ENCODE data around the gene GMPS. TPM values are rescaled to one million over a fixed set of nuclear protein-coding genes. Genes with fewer than 3 reads are reported as not detected.

Gene GMPS
- total and polyA plus RNA-seq, 2 of the 8 experiments (the other 6 are each of a cell fraction or from before 2014, with no cell fraction given): 57.7 to 175 TPM

GRCh38 chr3:155921486-155921885 lies 51.0 kb downstream of the GMPS start:
- Histone ChIP-seq H3K14ac (ENCODE audit: insufficient read length) (no peak overlapping the region), H2BK12ac (ENCODE audit: low read depth, low read length) (no peak overlapping the region), H3K4me3 (ENCODE audit: extremely low read depth in 1 of 4, insufficient read depth in 2 of 4, low read depth in 3 of 4, low read length in 4 of 4) (no peak overlapping the region), H3K27ac (ENCODE audit: low read depth, low read length) (no peak overlapping the region), H2BK5ac (ENCODE audit: low read depth, low read length) (no peak overlapping the region), H3K23me2 (ENCODE audit: low read depth, low read length) (no peaks in the 10 kb centered on the region), H3K79me1 (ENCODE audit: low read depth, low read length) (no peaks in the 10 kb centered on the region), H4K5ac (ENCODE audit: insufficient read length, low read depth, low read length) (no peak overlapping the region), H3K4me2 (ENCODE audit: insufficient read depth in 1 of 2, low read depth in 2 of 2, low read length in 2 of 2) (no peak overlapping the region), H3K18ac (ENCODE audit: extremely low read depth, low read length) (no peak overlapping the region), H2BK20ac (ENCODE audit: low read length) (no peak overlapping the region), H4K91ac (replicated peaks; ENCODE audit: insufficient read length, low read length) (no peak overlapping the region), H4K8ac (ENCODE audit: extremely low read depth, insufficient read depth, low read length) (no peak overlapping the region), H3K4me1 (replicated peaks in 1 of 4; ENCODE audit: control insufficient read depth in 3 of 4, insufficient read depth in 4 of 4, low read length in 3 of 4) (no peaks in the 10 kb centered on the region), H3K27me3 (replicated peaks in 1 of 4; ENCODE audit: control insufficient read depth in 3 of 4, extremely low read depth in 1 of 4, insufficient read depth in 3 of 4, low read length in 3 of 4) (no peaks in the 10 kb centered on the region), H3K9ac (replicated peaks in 1 of 4; ENCODE audit: extremely low read depth in 1 of 4, low read depth in 3 of 4, low read length in 3 of 4) (no peak overlapping the region), H3K56ac (replicated peaks; ENCODE audit: insufficient read length, low read depth, low read length) (no peak overlapping the region), H3K36me3 (ENCODE audit: control insufficient read depth in 2 of 4, insufficient read depth in 4 of 4, low read length in 3 of 4) (peaks cover 0 to 68% (median 30%) of the 10 kb centered on the region in 4 experiments; a peak in 7 of 8 replicates), H2BK120ac (replicated peaks; ENCODE audit: low read depth, low read length) (no peak overlapping the region), H2BK15ac (ENCODE audit: low read length) (no peak overlapping the region), H3K23ac (ENCODE audit: insufficient read length) (no peak overlapping the region), H4K20me1 (replicated peaks in 1 of 2; ENCODE audit: control insufficient read depth in 1 of 2, insufficient read depth in 2 of 2, low read length in 2 of 2) (no peaks in the 10 kb centered on the region), H3K4ac (replicated peaks; ENCODE audit: insufficient read length, low read depth, low read length) (no peak overlapping the region), H2AK5ac (ENCODE audit: low read depth, low read length) (no peak overlapping the region), H2AFZ (ENCODE audit: low read length) (no peak overlapping the region), H3K9me3 (ENCODE audit: insufficient read depth in 2 of 2, low read depth in 1 of 2, low read length in 1 of 2) (no peaks in the 10 kb centered on the region), H3K79me2 (ENCODE audit: control insufficient read depth in 1 of 2, insufficient read depth in 2 of 2, low read length in 2 of 2) (no peaks in the 10 kb centered on the region)
- 84% methylated on average over 2 of the region's 2 CpGs; no CpG with 5 or more reads in 1 of the 2 experiments for WGBS, 2 experiments (ENCODE audit: extremely low coverage in 1 of 2, insufficient coverage in 1 of 2, insufficient read length in 1 of 2, insufficient replicate concordance in 2 of 2, low coverage in 1 of 2, low lambda C conversion rate in 2 of 2, missing lambda C conversion rate in 1 of 2)
- DNase-seq (ENCODE audit: low read depth in 1 of 2, low spot score in 2 of 2) (no peak), FAIRE-seq (no peak)
- ChIA-PET CTCF (ENCODE audit: partially characterized antibody) (interaction anchor here (1.0 to 1.2 kb wide), 3 partner anchors 17 to 115 kb away, joined by 3 to 5 read pairs (median 3); partner anchors contain the start of gene C3orf33), POLR2A (ENCODE audit: partially characterized antibody) (interaction anchor here (1.3 kb wide), 1 partner anchor 17 kb away, joined by 3 read pairs; no protein-coding TSS in a partner anchor)
- no peak for TF ChIP-seq SUZ12 (IDR thresholded peaks at IDR 0.05; ENCODE audit: low read length)
- no peak for TF ChIP-seq YY1 (IDR thresholded peaks at IDR 0.05; ENCODE audit: low read depth, low read length)
- TF ChIP-seq CTBP2 (IDR thresholded peaks at IDR 0.05; ENCODE audit: borderline replicate concordance, insufficient read depth, insufficient read length, low read length): no peak
- TF ChIP-seq KDM1A (IDR thresholded peaks at IDR 0.05; ENCODE audit: borderline replicate concordance, low read length): no peak
- no peak for TF ChIP-seq TAF1 (IDR thresholded peaks at IDR 0.05; ENCODE audit: low read depth, low read length)
- TF ChIP-seq BCL11A (IDR thresholded peaks at IDR 0.05; ENCODE audit: low read depth in 2 of 2, low read length in 2 of 2): no peak
- TF ChIP-seq KDM5A (IDR thresholded peaks at IDR 0.05; ENCODE audit: low read length): no peak
- no peak for TF ChIP-seq NRF1 (IDR thresholded peaks at IDR 0.05; ENCODE audit: low read depth, low read length)
- TF ChIP-seq GABPA (IDR thresholded peaks at IDR 0.05; ENCODE audit: borderline replicate concordance, insufficient read depth, low read length): no peak
- no peak for TF ChIP-seq MAX (IDR thresholded peaks at IDR 0.05)
- no peak for TF ChIP-seq HDAC6 (IDR thresholded peaks at IDR 0.05; ENCODE audit: low read depth, low read length)
- no peak for TF ChIP-seq NANOG (IDR thresholded peaks at IDR 0.05; ENCODE audit: insufficient read depth, low read depth, low read length, poor library complexity, severe bottlenecking)
- no peak for TF ChIP-seq SP4 (IDR thresholded peaks at IDR 0.05; ENCODE audit: low read length)
- TF ChIP-seq CREB1 (IDR thresholded peaks at IDR 0.05): no peak
- no peak for TF ChIP-seq POLR2AphosphoS5 (IDR thresholded peaks at IDR 0.05; ENCODE audit: low read depth, low read length)

All from H1 (cell line).